Measurements from ENCODE around the gene SNX9. TPM values are rescaled to one million over a fixed set of nuclear protein-coding genes. Genes with fewer than 3 reads are reported as not detected.
A peak's percentile ranks its signal among the peaks of the same experiment; 100 is the strongest.

SNX9 gene
- total RNA-seq, 4 donors from 2014 or later, result 13.7 to 57.2 (median 50.7) TPM

GRCh38 chr6:157775376-157775775 lies 47.7 kb upstream of the SNX9 start:
- H3K4me3 ChIP-seq, result no peak overlapping the region
- no peak for DNase-seq
- intact Hi-C loops (cut with DNase I; ENCODE audit: low total_unique reads), result no loop called here
- no peaks in the 10 kb centered on the region for H3K36me3 ChIP-seq
- H3K9me3 ChIP-seq, result no peaks in the 10 kb centered on the region
- H3K27ac ChIP-seq, result no peak overlapping the region
- in situ Hi-C loops (cut with MboI; ENCODE audit: low pct_ligation_motif_present in 1 of 4, low pct_unique_long_range_greater_than_20kb in 1 of 4, low sequenced_read_pairs in 3 of 4), result no loop called here
- no peaks in the 10 kb centered on the region for H3K4me1 ChIP-seq
- no peaks in the 10 kb centered on the region for H3K27me3 ChIP-seq
- TF ChIP-seq POLR2A (IDR thresholded peaks at IDR 0.05), result no peak
- no peak for TF ChIP-seq POLR2AphosphoS5 (IDR thresholded peaks at IDR 0.05)
- no peak for TF ChIP-seq CTCF (IDR thresholded peaks at IDR 0.05)
- TF ChIP-seq EP300 (IDR thresholded peaks at IDR 0.05; ENCODE audit: low read depth), result no peak
- 78 to 100% methylated on average over 3 of the region's 3 CpGs for WGBS, 2 donors (ENCODE audit: low coverage in 1 of 2)

GRCh38 chr6:157777344-157777743 lies 45.7 kb upstream of the SNX9 start:
- Histone ChIP-seq H3K4me1 (no peaks in the 10 kb centered on the region), H3K27me3 (no peaks in the 10 kb centered on the region), H3K9me3 (no peaks in the 10 kb centered on the region), H3K27ac (no peak overlapping the region), H3K36me3 (no peaks in the 10 kb centered on the region), H3K4me3 (no peak overlapping the region)
- in situ Hi-C loops (cut with MboI; ENCODE audit: low pct_ligation_motif_present in 1 of 4, low pct_unique_long_range_greater_than_20kb in 1 of 4, low sequenced_read_pairs in 3 of 4) (no loop called here), intact Hi-C loops (cut with DNase I; ENCODE audit: low total_unique reads) (no loop called here)
- TF ChIP-seq CTCF (IDR thresholded peaks at IDR 0.05), result no peak
- TF ChIP-seq POLR2A (IDR thresholded peaks at IDR 0.05), result no peak
- TF ChIP-seq EP300 (IDR thresholded peaks at IDR 0.05; ENCODE audit: low read depth), result no peak
- no peak for TF ChIP-seq POLR2AphosphoS5 (IDR thresholded peaks at IDR 0.05)
- WGBS, 2 donors (ENCODE audit: low coverage in 1 of 2), result 90 to 97% methylated on average over 4 of the region's 4 CpGs
- DNase-seq, result no peak

- no peaks in the 10 kb centered on the region for H3K9me3 ChIP-seq
- no peak for DNase-seq
- H3K27me3 ChIP-seq, result no peaks in the 10 kb centered on the region
- no peaks in the 10 kb centered on the region for H3K36me3 ChIP-seq
- 87 to 97% methylated on average over 4 of the region's 4 CpGs for WGBS, 2 donors (ENCODE audit: low coverage in 1 of 2)
- H3K27ac ChIP-seq, result no peak overlapping the region
- no peaks in the 10 kb centered on the region for H3K4me1 ChIP-seq
- in situ Hi-C loops (cut with MboI; ENCODE audit: low pct_ligation_motif_present in 1 of 4, low pct_unique_long_range_greater_than_20kb in 1 of 4, low sequenced_read_pairs in 3 of 4), result no loop called here
- no peak overlapping the region for H3K4me3 ChIP-seq
- TF ChIP-seq POLR2AphosphoS5 (IDR thresholded peaks at IDR 0.05) (no peak), CTCF (IDR thresholded peaks at IDR 0.05) (no peak), EP300 (IDR thresholded peaks at IDR 0.05; ENCODE audit: low read depth) (no peak), POLR2A (IDR thresholded peaks at IDR 0.05) (no peak)
- intact Hi-C loops (cut with DNase I; ENCODE audit: low total_unique reads), result no loop called here
These were observed 44.3 kb upstream of the SNX9 start for GRCh38 chr6:157778719-157779118.

GRCh38 chr6:157779705-157780604 lies 43.1 kb upstream of the SNX9 start:
- no peaks in the 10 kb centered on the region for H3K9me3 ChIP-seq
- in situ Hi-C loops (cut with MboI; ENCODE audit: low pct_ligation_motif_present in 1 of 4, low pct_unique_long_range_greater_than_20kb in 1 of 4, low sequenced_read_pairs in 3 of 4), result no loop called here
- H3K4me1 ChIP-seq, result no peaks in the 10 kb centered on the region
- peak overlapping the region in 1 of 4 donors; percentile 32 for H3K27ac ChIP-seq
- intact Hi-C loops (cut with DNase I; ENCODE audit: low total_unique reads), result no loop called here
- no peak overlapping the region for H3K4me3 ChIP-seq
- no peaks in the 10 kb centered on the region for H3K36me3 ChIP-seq
- DNase-seq, result no peak
- WGBS, 2 donors (ENCODE audit: low coverage in 1 of 2), result 63 to 64% methylated on average over 8 to 9 of the region's 9 CpGs
- H3K27me3 ChIP-seq, result no peaks in the 10 kb centered on the region
- TF ChIP-seq POLR2A (IDR thresholded peaks at IDR 0.05) (no peak), POLR2AphosphoS5 (IDR thresholded peaks at IDR 0.05) (no peak), CTCF (IDR thresholded peaks at IDR 0.05) (no peak), EP300 (IDR thresholded peaks at IDR 0.05; ENCODE audit: low read depth) (no peak)

Data from transverse colon (tissue), 4 donors.